SK-N-SH treated with all-trans-retinoic acid at 6 μM for 48 hours (cell line): ENCODE data around the gene ITGAV.

ENCODE experiments used
- ATAC-seq: fragments of 200-7000 bp; cut with Tn5 transposase; 3 replicates; pipeline ENCODE4 v1.9.1; 2020; ENCODE audit warnings: mild to moderate bottlenecking, moderate library complexity
- ARNTL ChIP-seq: fragments of 450-650 bp; formaldehyde crosslinking; IDR thresholded peaks from 2 replicates; pipeline ENCODE4 v1.5.0; 2020; ENCODE audit warnings: low read depth, mild to moderate bottlenecking, moderate library complexity, borderline replicate concordance
- BACH2 ChIP-seq: fragments of 250-450 bp; sonication (Bioruptor Pico); IDR thresholded peaks from 2 replicates; pipeline ENCODE4 v1.9.0; 2021; ENCODE audit warnings: mild to moderate bottlenecking, borderline replicate concordance
- ESRRG ChIP-seq: fragments of 250-450 bp; sonication (Bioruptor Pico); IDR thresholded peaks from 2 replicates; pipeline ENCODE4 v1.6.1; 2021; ENCODE audit warnings: mild to moderate bottlenecking
- GLIS3 ChIP-seq: fragments of 250-450 bp; sonication (Bioruptor Pico); IDR thresholded peaks from 2 replicates; pipeline ENCODE4 v1.5.0; 2020; ENCODE audit warnings: mild to moderate bottlenecking, moderate library complexity
- ISL1 ChIP-seq: fragments of 250-450 bp; sonication (Bioruptor Pico); IDR thresholded peaks from 2 replicates; pipeline ENCODE4 v2.1.2; 2022; ENCODE audit warnings: mild to moderate bottlenecking, moderate library complexity
- OSR1 ChIP-seq: fragments of 250-450 bp; sonication (Bioruptor Pico); IDR thresholded peaks from 2 replicates; pipeline ENCODE4 v1.8.0; 2022; ENCODE audit warnings: moderate library complexity, mild to moderate bottlenecking, inconsistent platforms
- PPARA ChIP-seq: fragments of 250-450 bp; sonication (Bioruptor Pico); IDR thresholded peaks from 2 replicates; pipeline ENCODE4 v1.5.0; 2020; ENCODE audit warnings: mild to moderate bottlenecking, borderline replicate concordance
- RARB ChIP-seq: fragments of 250-450 bp; sonication (Bioruptor Pico); IDR thresholded peaks from 2 replicates; pipeline ENCODE4 v1.8.0; 2021; ENCODE audit warnings: mild to moderate bottlenecking, moderate library complexity
- SNAI2 ChIP-seq: fragments of 250-450 bp; sonication (Bioruptor Pico); IDR thresholded peaks from 2 replicates; pipeline ENCODE4 v1.5.0; 2020; ENCODE audit warnings: mild to moderate bottlenecking, moderate library complexity
- TCF4 ChIP-seq: fragments of 250-450 bp; sonication (Bioruptor Pico); IDR thresholded peaks from 2 replicates; pipeline ENCODE4 v1.8.0; 2021; ENCODE audit warnings: mild to moderate bottlenecking, moderate library complexity, borderline replicate concordance
- TOX ChIP-seq: fragments of 250-450 bp; sonication (Bioruptor Pico); IDR thresholded peaks from 2 replicates; pipeline ENCODE4 v1.8.0; 2021; ENCODE audit warnings: mild to moderate bottlenecking, moderate library complexity, borderline replicate concordance
- ZC3H10 ChIP-seq: fragments of 250-450 bp; sonication (Bioruptor Pico); IDR thresholded peaks from 2 replicates; pipeline ENCODE4 v1.5.1; 2021; ENCODE audit warnings: mild to moderate bottlenecking, moderate library complexity
- ZFP3 ChIP-seq: fragments of 250-450 bp; sonication (Bioruptor Pico); IDR thresholded peaks from 2 replicates; pipeline ENCODE4 v1.5.0; 2020; ENCODE audit warnings: mild to moderate bottlenecking, moderate library complexity
- ZFP30 ChIP-seq: fragments of 450-650 bp; formaldehyde crosslinking; IDR thresholded peaks from 2 replicates; pipeline ENCODE4 v1.5.0; 2022; ENCODE audit warnings: mild to moderate bottlenecking, moderate library complexity
- ZNF565 ChIP-seq: fragments of 450-650 bp; formaldehyde crosslinking; conservative IDR thresholded peaks from 2 replicates; pipeline ENCODE4 v1.5.0; 2020; ENCODE audit warnings: low read depth, mild to moderate bottlenecking, moderate library complexity
- ZNF70 ChIP-seq: fragments of 450-650 bp; formaldehyde crosslinking; IDR thresholded peaks from 2 replicates; pipeline ENCODE4 v1.5.0; 2020; ENCODE audit warnings: mild to moderate bottlenecking, moderate library complexity
- ZNF8 ChIP-seq: fragments of 450-650 bp; formaldehyde crosslinking; IDR thresholded peaks from 2 replicates; pipeline ENCODE4 v1.5.0; 2020; ENCODE audit warnings: mild to moderate bottlenecking, moderate library complexity
- TF ChIP-seq, protein P1 (sequence below): fragments of 250-450 bp; sonication (Bioruptor Pico); IDR thresholded peaks from 2 replicates; pipeline ENCODE4 v1.5.1; 2021; ENCODE audit warnings: mild to moderate bottlenecking, moderate library complexity
- TF ChIP-seq, protein P2 (sequence below): fragments of 250-450 bp; sonication (Bioruptor Pico); IDR thresholded peaks from 2 replicates; pipeline ENCODE4 v1.8.0; 2020; ENCODE audit warnings: mild to moderate bottlenecking, moderate library complexity, borderline replicate concordance
- TF ChIP-seq, protein P3 (sequence below): fragments of 250-450 bp; sonication (Bioruptor Pico); IDR thresholded peaks from 2 replicates; pipeline ENCODE4 v1.8.0; 2021; ENCODE audit warnings: low read depth, mild to moderate bottlenecking, moderate library complexity, borderline replicate concordance
- TF ChIP-seq, protein P4 (sequence below): fragments of 250-450 bp; sonication (Bioruptor Pico); IDR thresholded peaks from 2 replicates; pipeline ENCODE4 v1.5.1; 2020; ENCODE audit warnings: low read depth, mild to moderate bottlenecking, moderate library complexity

The ITGAV gene

DNA sequence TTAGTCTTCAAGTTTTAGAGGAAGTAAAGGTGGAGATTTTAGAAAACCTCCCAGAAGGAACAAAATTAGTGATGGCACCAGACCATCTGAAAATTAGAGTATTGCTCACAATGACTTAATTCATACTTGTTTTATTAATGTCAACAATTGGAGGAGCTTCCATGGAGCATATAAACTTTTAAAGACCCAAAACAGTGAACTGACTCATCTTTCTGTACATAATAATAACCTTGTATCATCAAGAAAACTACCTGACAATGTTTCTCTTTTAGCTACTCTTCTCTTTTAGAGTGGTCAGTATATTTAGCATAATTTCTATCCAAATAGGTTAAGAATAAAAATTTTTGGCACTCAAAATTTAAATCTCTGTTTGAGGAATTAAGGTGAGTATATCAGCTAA is 7.2 kb upstream of the ITGAV start:
- TF ChIP-seq OSR1 (CRISPR knock-in tag) (no peak), PPARA (CRISPR knock-in tag) (no peak), ESRRG (no peak), TCF4 (CRISPR knock-in tag) (no peak)
- TF ChIP-seq, protein P1, sequence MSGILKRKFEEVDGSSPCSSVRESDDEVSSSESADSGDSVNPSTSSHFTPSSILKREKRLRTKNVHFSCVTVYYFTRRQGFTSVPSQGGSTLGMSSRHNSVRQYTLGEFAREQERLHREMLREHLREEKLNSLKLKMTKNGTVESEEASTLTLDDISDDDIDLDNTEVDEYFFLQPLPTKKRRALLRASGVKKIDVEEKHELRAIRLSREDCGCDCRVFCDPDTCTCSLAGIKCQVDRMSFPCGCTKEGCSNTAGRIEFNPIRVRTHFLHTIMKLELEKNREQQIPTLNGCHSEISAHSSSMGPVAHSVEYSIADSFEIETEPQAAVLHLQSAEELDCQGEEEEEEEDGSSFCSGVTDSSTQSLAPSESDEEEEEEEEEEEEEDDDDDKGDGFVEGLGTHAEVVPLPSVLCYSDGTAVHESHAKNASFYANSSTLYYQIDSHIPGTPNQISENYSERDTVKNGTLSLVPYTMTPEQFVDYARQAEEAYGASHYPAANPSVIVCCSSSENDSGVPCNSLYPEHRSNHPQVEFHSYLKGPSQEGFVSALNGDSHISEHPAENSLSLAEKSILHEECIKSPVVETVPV: no peak
- TF ChIP-seq, protein P2, sequence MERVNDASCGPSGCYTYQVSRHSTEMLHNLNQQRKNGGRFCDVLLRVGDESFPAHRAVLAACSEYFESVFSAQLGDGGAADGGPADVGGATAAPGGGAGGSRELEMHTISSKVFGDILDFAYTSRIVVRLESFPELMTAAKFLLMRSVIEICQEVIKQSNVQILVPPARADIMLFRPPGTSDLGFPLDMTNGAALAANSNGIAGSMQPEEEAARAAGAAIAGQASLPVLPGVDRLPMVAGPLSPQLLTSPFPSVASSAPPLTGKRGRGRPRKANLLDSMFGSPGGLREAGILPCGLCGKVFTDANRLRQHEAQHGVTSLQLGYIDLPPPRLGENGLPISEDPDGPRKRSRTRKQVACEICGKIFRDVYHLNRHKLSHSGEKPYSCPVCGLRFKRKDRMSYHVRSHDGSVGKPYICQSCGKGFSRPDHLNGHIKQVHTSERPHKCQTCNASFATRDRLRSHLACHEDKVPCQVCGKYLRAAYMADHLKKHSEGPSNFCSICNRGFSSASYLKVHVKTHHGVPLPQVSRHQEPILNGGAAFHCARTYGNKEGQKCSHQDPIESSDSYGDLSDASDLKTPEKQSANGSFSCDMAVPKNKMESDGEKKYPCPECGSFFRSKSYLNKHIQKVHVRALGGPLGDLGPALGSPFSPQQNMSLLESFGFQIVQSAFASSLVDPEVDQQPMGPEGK (CRISPR knock-in tag): no peak
- ATAC-seq: no peak

DNA sequence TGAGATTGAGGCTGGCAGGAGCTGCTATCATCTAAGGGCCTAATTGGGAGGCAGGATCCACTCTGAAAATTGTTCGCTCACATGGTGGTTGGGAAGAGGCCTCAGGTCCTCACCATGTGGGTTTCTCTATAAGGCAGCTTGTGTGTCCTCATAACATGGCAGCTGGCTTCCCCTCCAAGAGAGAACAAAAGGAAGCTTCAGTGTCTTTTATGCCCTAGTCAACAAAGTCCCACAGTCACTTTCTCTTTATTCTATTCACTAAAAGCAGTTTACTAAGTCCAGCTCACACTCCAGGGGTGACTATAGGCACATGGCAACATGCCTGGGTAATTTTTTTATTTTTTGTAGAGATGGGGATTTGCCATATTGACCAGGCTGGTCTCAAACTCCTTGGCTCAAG is 5.8 kb upstream of the ITGAV start:
- ATAC-seq: no peak
- TF ChIP-seq SNAI2 (CRISPR knock-in tag) (no peak), OSR1 (CRISPR knock-in tag) (no peak), ZFP30 (CRISPR knock-in tag) (no peak), ZNF565 (CRISPR knock-in tag) (no peak), RARB (CRISPR knock-in tag) (no peak), TOX (CRISPR knock-in tag) (no peak), ISL1 (CRISPR knock-in tag) (no peak), GLIS3 (no peak)
- TF ChIP-seq, protein P2 (CRISPR knock-in tag): no peak

DNA sequence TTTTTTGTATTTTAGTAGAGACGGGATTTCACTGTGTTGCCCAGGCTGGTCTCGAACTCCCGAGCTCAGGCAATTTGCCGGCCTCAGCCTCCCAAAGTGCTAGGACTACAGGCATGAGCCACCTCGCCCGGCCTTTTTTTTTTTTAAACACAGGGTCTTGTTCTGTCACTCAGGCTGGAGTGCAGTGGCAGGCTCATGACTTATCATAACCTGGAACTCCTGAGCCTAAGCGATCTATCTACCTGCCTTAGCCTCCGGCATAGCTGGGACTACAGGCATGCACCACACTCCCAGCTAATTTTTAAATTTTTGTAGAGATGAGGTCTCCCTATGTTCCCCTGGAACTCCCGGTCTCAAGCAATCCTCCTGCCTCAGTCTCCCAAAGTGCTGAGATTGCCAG is 1.4 kb upstream of the ITGAV start:
- TF ChIP-seq ZFP30 (CRISPR knock-in tag) (no peak), ARNTL (no peak), PPARA (CRISPR knock-in tag) (no peak), ESRRG (no peak), ZNF565 (CRISPR knock-in tag) (no peak), ZNF70 (no peak)
- TF ChIP-seq, all 23 proteins: peak for 0
- no peak for ATAC-seq

DNA sequence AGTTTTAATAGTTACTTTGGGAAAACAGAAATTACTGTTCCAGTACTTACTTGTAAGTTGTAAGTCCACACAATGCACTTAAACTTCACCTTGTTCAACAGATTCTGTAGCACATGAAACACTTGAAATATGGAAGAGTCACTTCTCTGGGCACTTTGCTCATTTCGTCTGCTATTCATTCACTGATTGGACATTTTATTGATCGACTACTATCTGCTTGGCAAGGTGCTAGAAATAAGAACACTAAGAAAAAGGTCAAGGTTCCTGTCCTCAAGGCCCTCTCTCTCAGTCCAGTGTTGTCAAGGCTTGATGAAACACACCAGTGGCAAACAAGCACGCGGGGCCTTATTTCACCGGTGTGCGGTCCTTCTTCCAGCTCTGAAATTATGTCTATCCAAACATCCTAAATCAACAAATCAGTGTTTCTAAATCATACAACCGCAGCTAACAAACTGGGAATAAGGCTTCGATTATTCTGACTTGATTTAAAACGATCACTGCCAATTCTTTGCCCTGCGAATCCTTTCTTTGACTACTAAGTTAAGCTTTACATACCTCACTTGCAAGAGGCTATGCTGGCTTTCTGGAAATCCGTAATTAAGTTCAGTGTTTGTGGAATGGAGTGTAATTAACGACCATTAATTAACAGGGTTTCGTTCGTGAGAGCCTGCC is 780 bp upstream of the ITGAV start:
- no peak for ATAC-seq
- TF ChIP-seq, protein P3, sequence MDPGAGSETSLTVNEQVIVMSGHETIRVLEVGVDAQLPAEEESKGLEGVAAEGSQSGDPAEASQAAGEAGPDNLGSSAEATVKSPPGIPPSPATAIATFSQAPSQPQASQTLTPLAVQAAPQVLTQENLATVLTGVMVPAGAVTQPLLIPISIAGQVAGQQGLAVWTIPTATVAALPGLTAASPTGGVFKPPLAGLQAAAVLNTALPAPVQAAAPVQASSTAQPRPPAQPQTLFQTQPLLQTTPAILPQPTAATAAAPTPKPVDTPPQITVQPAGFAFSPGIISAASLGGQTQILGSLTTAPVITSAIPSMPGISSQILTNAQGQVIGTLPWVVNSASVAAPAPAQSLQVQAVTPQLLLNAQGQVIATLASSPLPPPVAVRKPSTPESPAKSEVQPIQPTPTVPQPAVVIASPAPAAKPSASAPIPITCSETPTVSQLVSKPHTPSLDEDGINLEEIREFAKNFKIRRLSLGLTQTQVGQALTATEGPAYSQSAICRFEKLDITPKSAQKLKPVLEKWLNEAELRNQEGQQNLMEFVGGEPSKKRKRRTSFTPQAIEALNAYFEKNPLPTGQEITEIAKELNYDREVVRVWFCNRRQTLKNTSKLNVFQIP (CRISPR knock-in tag): no peak
- no peak for TF ChIP-seq ZFP3 (CRISPR knock-in tag)
- TF ChIP-seq ISL1 (CRISPR knock-in tag): no peak
- no peak for TF ChIP-seq ZC3H10 (CRISPR knock-in tag)
- no peak for TF ChIP-seq GLIS3
- TF ChIP-seq ARNTL: no peak
- TF ChIP-seq ZNF8: no peak
- no peak for TF ChIP-seq ZNF565 (CRISPR knock-in tag)
- no peak for TF ChIP-seq RARB (CRISPR knock-in tag)
- TF ChIP-seq ZFP30 (CRISPR knock-in tag): no peak
- TF ChIP-seq ZNF70: no peak
- no peak for TF ChIP-seq OSR1 (CRISPR knock-in tag)
- TF ChIP-seq, protein P4, sequence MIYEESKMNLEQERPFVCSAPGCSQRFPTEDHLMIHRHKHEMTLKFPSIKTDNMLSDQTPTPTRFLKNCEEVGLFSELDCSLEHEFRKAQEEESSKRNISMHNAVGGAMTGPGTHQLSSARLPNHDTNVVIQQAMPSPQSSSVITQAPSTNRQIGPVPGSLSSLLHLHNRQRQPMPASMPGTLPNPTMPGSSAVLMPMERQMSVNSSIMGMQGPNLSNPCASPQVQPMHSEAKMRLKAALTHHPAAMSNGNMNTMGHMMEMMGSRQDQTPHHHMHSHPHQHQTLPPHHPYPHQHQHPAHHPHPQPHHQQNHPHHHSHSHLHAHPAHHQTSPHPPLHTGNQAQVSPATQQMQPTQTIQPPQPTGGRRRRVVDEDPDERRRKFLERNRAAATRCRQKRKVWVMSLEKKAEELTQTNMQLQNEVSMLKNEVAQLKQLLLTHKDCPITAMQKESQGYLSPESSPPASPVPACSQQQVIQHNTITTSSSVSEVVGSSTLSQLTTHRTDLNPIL (CRISPR knock-in tag): no peak
- no peak for TF ChIP-seq SNAI2 (CRISPR knock-in tag)
- TF ChIP-seq BACH2: no peak
- TF ChIP-seq TCF4 (CRISPR knock-in tag): no peak
